ENCODE results near the gene PICK1. TPM values are rescaled to one million over a fixed set of nuclear protein-coding genes. Genes with fewer than 3 reads are reported as not detected.

Gene PICK1
- total RNA-seq, 1 donor from 2014 or later: 21.1 TPM

- no peak for DNase-seq (ENCODE audit: extremely low spot score in 2 of 2)
- Histone ChIP-seq H3K27me3 (no peaks in the 10 kb centered on the region), H3K4me3 (no peak overlapping the region), H3K36me3 (no peaks in the 10 kb centered on the region), H3K27ac (no peak overlapping the region), H3K9me3 (no peaks in the 10 kb centered on the region), H3K4me1 (peaks cover 4% of the 10 kb centered on the region)
- TF ChIP-seq POLR2AphosphoS5 (IDR thresholded peaks at IDR 0.05; ENCODE audit: insufficient read depth in 1 of 2, low read depth in 1 of 2) (no peak), CTCF (IDR thresholded peaks at IDR 0.05) (no peak)
- intact Hi-C loops (cut with DNase I): no loop called here
Measured at GRCh38 chr22:38043151-38044039, 13.8 kb upstream of the PICK1 start.

- no peak for DNase-seq (ENCODE audit: extremely low spot score in 2 of 2)
- TF ChIP-seq CTCF (IDR thresholded peaks at IDR 0.05) (no peak), POLR2A (IDR thresholded peaks at IDR 0.05) (no peak), POLR2AphosphoS5 (IDR thresholded peaks at IDR 0.05; ENCODE audit: insufficient read depth in 1 of 2, low read depth in 1 of 2) (no peak)
Measured at GRCh38 chr22:38046070-38046748, 11.0 kb upstream of the PICK1 start.

GRCh38 chr22:38049812-38050619, 7.2 kb upstream of the PICK1 start:
- TF ChIP-seq CTCF (IDR thresholded peaks at IDR 0.05): no peak
- TF ChIP-seq POLR2A (IDR thresholded peaks at IDR 0.05): no peak
- Histone ChIP-seq H3K36me3 (no peaks in the 10 kb centered on the region), H3K27me3 (no peaks in the 10 kb centered on the region), H3K9me3 (no peaks in the 10 kb centered on the region), H3K27ac (no peak overlapping the region), H3K4me1 (no peaks in the 10 kb centered on the region), H3K4me3 (no peak overlapping the region)
- DNase-seq (ENCODE audit: extremely low spot score in 2 of 2): no peak
- intact Hi-C loops (cut with DNase I): loop anchor here (10.0 kb wide), 1 partner anchor 525 kb away; the partner anchor contains the start of gene DMC1

More at GRCh38 chr22:38046070-38046748, 11.0 kb upstream of the PICK1 start:
- no peaks in the 10 kb centered on the region for H3K9me3 ChIP-seq
- intact Hi-C loops (cut with DNase I): no loop called here
- H3K36me3 ChIP-seq: no peaks in the 10 kb centered on the region
- no peak overlapping the region for H3K27ac ChIP-seq
- H3K4me1 ChIP-seq: peaks cover 4% of the 10 kb centered on the region
- no peaks in the 10 kb centered on the region for H3K27me3 ChIP-seq
- no peak overlapping the region for H3K4me3 ChIP-seq

DNA sequence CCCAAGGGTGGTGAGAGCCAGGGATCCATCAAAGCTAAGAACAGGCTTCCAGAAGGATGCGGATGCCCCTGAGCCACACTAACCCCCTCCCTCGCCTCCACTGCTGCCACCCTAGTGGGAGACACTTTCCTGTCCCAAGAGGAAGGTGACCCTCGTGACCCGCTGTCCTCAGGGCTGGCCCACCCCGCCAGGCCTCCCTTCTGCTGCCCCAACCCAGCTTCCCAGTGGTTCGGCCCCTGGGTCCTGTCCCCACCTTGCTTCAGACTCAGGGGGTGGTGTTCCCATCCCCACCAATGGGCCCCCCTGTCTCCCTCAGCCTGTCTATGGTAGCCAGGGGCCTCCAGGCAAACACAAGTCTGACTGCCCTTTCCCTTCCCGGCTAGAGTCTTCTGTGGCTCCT, 6.5 kb upstream of the PICK1 start:
- Histone ChIP-seq H3K9me3 (no peaks in the 10 kb centered on the region), H3K27me3 (no peaks in the 10 kb centered on the region), H3K27ac (no peak overlapping the region), H3K4me1 (no peaks in the 10 kb centered on the region), H3K36me3 (no peaks in the 10 kb centered on the region), H3K4me3 (no peak overlapping the region)
- TF ChIP-seq POLR2A (IDR thresholded peaks at IDR 0.05): no peak
- TF ChIP-seq POLR2AphosphoS5 (IDR thresholded peaks at IDR 0.05; ENCODE audit: insufficient read depth in 1 of 2, low read depth in 1 of 2): no peak
- no peak for TF ChIP-seq CTCF (IDR thresholded peaks at IDR 0.05)
- DNase-seq (ENCODE audit: extremely low spot score in 2 of 2): no peak
- intact Hi-C loops (cut with DNase I): loop anchor here (10.0 kb wide), 1 partner anchor 524 kb away; the partner anchor contains the start of gene DMC1

Measured in vagina (tissue), 2 donors.